Prostate gland (tissue), 2 donors: Measurements from ENCODE around the gene RINL.

ENCODE experiments used
- CTCF ChIP-seq, 4 experiments: fragments of 200-600 bp in 2 of 4; fragments of 450-650 bp in 2 of 4; sonication (generic) in 2 of 4; IDR thresholded peaks; 1 replicate in 3 of 4; 2 replicates in 1 of 4; pipeline ENCODE4 v1.5.1; 2016 to 2019; ENCODE audit warnings: antibody characterized with exemption in 4 of 4, mild to moderate bottlenecking in 2 of 4, moderate library complexity in 2 of 4
- POLR2A ChIP-seq: fragments of 450-650 bp; IDR thresholded peaks from one replicate; pipeline ENCODE4 v1.6.1; 2016; ENCODE audit warnings: antibody characterized with exemption, mild to moderate bottlenecking
- POLR2AphosphoS5 ChIP-seq: sonication (generic); formaldehyde crosslinking; IDR thresholded peaks from one replicate; pipeline ENCODE4 v1.6.1; 2017; ENCODE audit warnings: antibody characterized with exemption

- TF ChIP-seq POLR2AphosphoS5: no peak
- no peak for TF ChIP-seq CTCF (IDR thresholded peaks at IDR 0.05)
- TF ChIP-seq POLR2A: no peak
Measured at GRCh38 chr19:38834104-38834490, 44.0 kb downstream of the RINL start.
